Endodermal cell (in vitro differentiated cells): ENCODE results near the gene DPEP3. TPM values are rescaled to one million over a fixed set of nuclear protein-coding genes. Genes with fewer than 3 reads are reported as not detected.

Source experiments
- DNase-seq: peaks from one replicate; pipeline ENCODE4 v3.0.0-alpha.2; 2017
- H3K27ac ChIP-seq: 2 replicates; pipeline ENCODE4 v1.5.1; 2013; ENCODE audit warnings: mild to moderate bottlenecking, low read depth, low read length, moderate library complexity
- H3K27me3 ChIP-seq: 2 replicates; pipeline ENCODE4 v1.6.1; 2013; ENCODE audit warnings: mild to moderate bottlenecking, low read length, moderate library complexity; ENCODE audit not compliant: insufficient read depth, control insufficient read depth, poor library complexity, severe bottlenecking
- H3K36me3 ChIP-seq: 2 replicates; pipeline ENCODE4 v1.7.0; 2013; ENCODE audit warnings: mild to moderate bottlenecking, low read length, moderate library complexity; ENCODE audit not compliant: control insufficient read depth, insufficient read depth
- H3K4me1 ChIP-seq: one replicate; pipeline ENCODE4 v1.7.0; 2013; ENCODE audit warnings: low read length; ENCODE audit not compliant: control insufficient read depth, insufficient read depth
- H3K4me3 ChIP-seq: 2 replicates; pipeline ENCODE4 v1.5.1; 2013; ENCODE audit warnings: mild to moderate bottlenecking, low read length, moderate library complexity
- H3K9ac ChIP-seq: 2 replicates; pipeline ENCODE4 v1.6.1; 2013; ENCODE audit warnings: mild to moderate bottlenecking, low read length, moderate library complexity; ENCODE audit not compliant: poor library complexity, severe bottlenecking; ENCODE audit errors: extremely low read depth
- H3K9me3 ChIP-seq: 2 replicates; pipeline ENCODE4 v1.6.1; 2013; ENCODE audit warnings: mild to moderate bottlenecking, low read length, moderate library complexity; ENCODE audit not compliant: control insufficient read depth
- H3K27ac Mint-ChIP-seq: 2 replicates; pipeline ENCODE4 v1.8.0; 2020; ENCODE audit warnings: mixed read lengths
- H3K27me3 Mint-ChIP-seq: 2 replicates; pipeline ENCODE4 v1.8.0; 2021; ENCODE audit warnings: mild to moderate bottlenecking, mixed read lengths; ENCODE audit not compliant: insufficient read depth
- H3K36me3 Mint-ChIP-seq: 2 replicates; pipeline ENCODE4 v1.8.0; 2020; ENCODE audit warnings: low read depth, mixed read lengths
- H3K4me1 Mint-ChIP-seq: 2 replicates; pipeline ENCODE4 v1.8.0; 2020; ENCODE audit warnings: mixed read lengths
- H3K4me3 Mint-ChIP-seq: 2 replicates; pipeline ENCODE4 v1.8.0; 2020; ENCODE audit warnings: mild to moderate bottlenecking, moderate library complexity, mixed read lengths
- H3K9me3 Mint-ChIP-seq: 2 replicates; pipeline ENCODE4 v1.8.0; 2020; ENCODE audit warnings: mild to moderate bottlenecking, mixed read lengths
- WGBS, 2 experiments: methylation state at CpG; one replicate each; pipeline versions ENCODE4 v1.1.5 to v1.1.7; 2013; ENCODE audit warnings: missing lambda C conversion rate in 2 of 2, mixed read lengths in 1 of 2; ENCODE audit not compliant: insufficient coverage in 1 of 2, insufficient read length in 1 of 2; 5-methylcytosine and 5-hydroxymethylcytosine counted together
- total RNA-seq, 2 donors: library from RNA; stranded (reverse); fragmentation: NEBNext Ultra II Directional in 1 of 2; extraction: Animal tissue kit (Norgen Biotek cat#: 25700) in 1 of 2; gene quantifications; 2 replicates in 1 of 2; 3 replicates in 1 of 2; pipeline ENCODE4 v1.2.1, GENCODE V29; 2021
- TF ChIP-seq, protein P1 (sequence below): fragments of 200-600 bp; sonication (generic); conservative IDR thresholded peaks from 2 replicates; pipeline ENCODE4 v1.5.0; 2021; ENCODE audit warnings: antibody characterized with exemption, mild to moderate bottlenecking

DPEP3 gene
- total RNA-seq, 2 donors from 2014 or later: 2.9 to 3.5 TPM

DNA sequence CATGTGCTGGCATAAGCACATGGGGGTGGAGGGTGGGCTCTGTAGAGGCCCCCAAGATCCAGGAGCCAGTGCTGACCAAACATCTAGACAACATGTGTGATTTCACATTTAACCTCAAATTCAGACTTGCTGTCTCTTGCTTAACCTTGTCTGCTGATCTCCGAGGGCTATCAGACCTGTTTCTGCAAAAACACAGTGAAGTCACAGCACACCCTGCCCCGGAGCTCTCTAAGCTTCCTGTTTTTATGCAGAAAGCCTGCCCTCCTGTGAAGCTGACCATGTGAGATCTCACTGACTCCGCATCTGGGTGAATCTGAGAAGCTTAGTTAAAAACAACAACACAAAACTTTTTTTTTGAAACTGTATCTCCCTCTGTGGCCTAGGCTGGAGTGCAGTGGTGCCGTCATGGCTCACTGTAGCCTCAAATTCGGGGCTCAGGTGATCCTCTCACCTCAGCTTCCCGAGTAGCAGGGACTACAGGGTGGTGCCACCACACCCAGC lies 25.5 kb upstream of the DPEP3 start:
- no peak overlapping the region for H3K27ac ChIP-seq
- peak; percentile 78 for DNase-seq
- no peaks in the 10 kb centered on the region for H3K36me3 ChIP-seq
- TF ChIP-seq, protein P1, sequence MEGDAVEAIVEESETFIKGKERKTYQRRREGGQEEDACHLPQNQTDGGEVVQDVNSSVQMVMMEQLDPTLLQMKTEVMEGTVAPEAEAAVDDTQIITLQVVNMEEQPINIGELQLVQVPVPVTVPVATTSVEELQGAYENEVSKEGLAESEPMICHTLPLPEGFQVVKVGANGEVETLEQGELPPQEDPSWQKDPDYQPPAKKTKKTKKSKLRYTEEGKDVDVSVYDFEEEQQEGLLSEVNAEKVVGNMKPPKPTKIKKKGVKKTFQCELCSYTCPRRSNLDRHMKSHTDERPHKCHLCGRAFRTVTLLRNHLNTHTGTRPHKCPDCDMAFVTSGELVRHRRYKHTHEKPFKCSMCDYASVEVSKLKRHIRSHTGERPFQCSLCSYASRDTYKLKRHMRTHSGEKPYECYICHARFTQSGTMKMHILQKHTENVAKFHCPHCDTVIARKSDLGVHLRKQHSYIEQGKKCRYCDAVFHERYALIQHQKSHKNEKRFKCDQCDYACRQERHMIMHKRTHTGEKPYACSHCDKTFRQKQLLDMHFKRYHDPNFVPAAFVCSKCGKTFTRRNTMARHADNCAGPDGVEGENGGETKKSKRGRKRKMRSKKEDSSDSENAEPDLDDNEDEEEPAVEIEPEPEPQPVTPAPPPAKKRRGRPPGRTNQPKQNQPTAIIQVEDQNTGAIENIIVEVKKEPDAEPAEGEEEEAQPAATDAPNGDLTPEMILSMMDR: no peak
- Mint-ChIP-seq H3K27ac (peak overlapping the region; percentile 67), H3K4me1 (peaks cover 12% of the 10 kb centered on the region), H3K4me3 (no peak overlapping the region), H3K36me3 (no peaks in the 10 kb centered on the region), H3K9me3 (no peaks in the 10 kb centered on the region), H3K27me3 (no peaks in the 10 kb centered on the region)
- H3K4me1 ChIP-seq: peaks cover 4% of the 10 kb centered on the region
- 83 to 89% methylated on average over 4 to 6 of the region's 6 CpGs for WGBS, 2 experiments
- H3K9me3 ChIP-seq: no peaks in the 10 kb centered on the region
- no peaks in the 10 kb centered on the region for H3K27me3 ChIP-seq
- no peak overlapping the region for H3K4me3 ChIP-seq
- no peak overlapping the region for H3K9ac ChIP-seq

DNA sequence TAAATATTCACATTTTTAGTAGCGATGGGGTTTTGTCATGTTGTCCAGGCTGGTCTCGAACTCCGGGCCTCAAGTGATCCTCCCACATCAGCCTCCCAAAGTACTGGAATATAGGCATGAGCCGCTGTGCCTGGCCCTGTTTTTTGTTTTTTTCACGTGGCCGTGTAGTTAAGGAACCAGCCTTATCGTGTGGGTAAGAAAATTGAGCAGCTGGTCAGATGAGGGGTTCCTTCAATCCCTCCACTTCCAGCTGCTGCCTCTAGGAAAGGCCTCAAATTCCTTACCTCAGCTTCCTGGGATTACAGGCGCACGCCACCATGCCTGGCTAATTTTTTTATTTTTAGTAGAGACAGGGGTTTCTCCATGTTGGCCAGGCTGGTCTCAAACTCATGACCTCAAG lies 24.9 kb upstream of the DPEP3 start:
- H3K27ac Mint-ChIP-seq: no peak overlapping the region
- H3K9me3 Mint-ChIP-seq: no peaks in the 10 kb centered on the region
- Histone ChIP-seq H3K27me3 (no peaks in the 10 kb centered on the region), H3K9ac (no peak overlapping the region), H3K4me1 (peaks cover 4% of the 10 kb centered on the region), H3K4me3 (no peak overlapping the region), H3K9me3 (no peaks in the 10 kb centered on the region), H3K36me3 (no peaks in the 10 kb centered on the region), H3K27ac (no peak overlapping the region)
- no peak overlapping the region for H3K4me3 Mint-ChIP-seq
- WGBS, 2 experiments: 87 to 94% methylated on average over 7 to 9 of the region's 9 CpGs
- peaks cover 12% of the 10 kb centered on the region for H3K4me1 Mint-ChIP-seq
- no peak for DNase-seq
- no peaks in the 10 kb centered on the region for H3K27me3 Mint-ChIP-seq
- TF ChIP-seq, protein P1: no peak
- H3K36me3 Mint-ChIP-seq: no peaks in the 10 kb centered on the region

DNA sequence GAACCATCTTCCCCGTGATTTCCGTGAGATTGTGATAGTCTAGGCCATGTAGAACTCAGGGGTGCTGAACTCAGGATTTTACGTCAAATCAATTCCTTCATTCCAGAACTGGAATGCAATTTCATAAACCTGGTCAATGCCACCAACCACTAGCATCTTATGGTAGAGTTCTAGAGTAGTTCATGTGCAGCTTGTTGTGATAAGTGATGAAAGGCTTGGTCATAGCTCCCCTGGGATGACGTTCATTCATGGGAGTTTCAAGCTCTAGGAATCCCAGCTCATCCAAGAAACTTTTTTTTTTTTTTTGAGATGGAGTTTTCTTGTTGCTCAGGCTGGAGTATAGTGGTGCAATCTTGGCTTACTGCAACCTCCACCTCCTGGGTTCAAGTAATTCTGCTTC lies 22.7 kb upstream of the DPEP3 start:
- H3K27me3 ChIP-seq: no peaks in the 10 kb centered on the region
- Mint-ChIP-seq H3K27ac (no peak overlapping the region), H3K4me1 (peaks cover 6% of the 10 kb centered on the region), H3K36me3 (no peaks in the 10 kb centered on the region), H3K27me3 (no peaks in the 10 kb centered on the region), H3K9me3 (peaks cover 2% of the 10 kb centered on the region), H3K4me3 (no peak overlapping the region)
- no peak overlapping the region for H3K4me3 ChIP-seq
- no peak overlapping the region for H3K27ac ChIP-seq
- H3K36me3 ChIP-seq: no peaks in the 10 kb centered on the region
- H3K4me1 ChIP-seq: no peaks in the 10 kb centered on the region
- 92% methylated on average over 4 of the region's 4 CpGs; no CpG with 5 or more reads in 1 of the 2 experiments for WGBS, 2 experiments
- no peak overlapping the region for H3K9ac ChIP-seq
- no peak for DNase-seq
- H3K9me3 ChIP-seq: peaks cover 5% of the 10 kb centered on the region
- TF ChIP-seq, protein P1: no peak
